BLaER1 (cell line): Measurements from ENCODE around the gene TTLL7.

Source experiments
- H3K27ac ChIP-seq: shearing (Covaris generic); formaldehyde crosslinking; 2 replicates; pipeline ENCODE4 v1.8.1; 2022
- H3K27me3 ChIP-seq: shearing (Covaris generic); formaldehyde crosslinking; 2 replicates; pipeline ENCODE4 v1.8.1; 2022
- H3K36me3 ChIP-seq: shearing (Covaris generic); formaldehyde crosslinking; 2 replicates; pipeline ENCODE4 v1.8.1; 2022
- H3K4me1 ChIP-seq: shearing (Covaris generic); formaldehyde crosslinking; 2 replicates; pipeline ENCODE4 v1.8.1; 2022
- H3K4me2 ChIP-seq: shearing (Covaris generic); formaldehyde crosslinking; 2 replicates; pipeline ENCODE4 v1.8.1; 2022
- H3K4me3 ChIP-seq: shearing (Covaris generic); formaldehyde crosslinking; 2 replicates; pipeline ENCODE4 v1.8.1; 2022
- H3K9ac ChIP-seq: shearing (Covaris generic); formaldehyde crosslinking; 2 replicates; pipeline ENCODE4 v1.8.1; 2022
- H3K9me3 ChIP-seq: shearing (Covaris generic); formaldehyde crosslinking; 2 replicates; pipeline ENCODE4 v1.8.1; 2022
- H4K20me1 ChIP-seq: shearing (Covaris generic); formaldehyde crosslinking; 2 replicates; pipeline ENCODE4 v1.8.1; 2022
- Cebpa-rat ChIP-seq: shearing (Covaris generic); IDR thresholded peaks from 2 replicates; pipeline ENCODE4 v1.8.1; 2022

Gene TTLL7

DNA sequence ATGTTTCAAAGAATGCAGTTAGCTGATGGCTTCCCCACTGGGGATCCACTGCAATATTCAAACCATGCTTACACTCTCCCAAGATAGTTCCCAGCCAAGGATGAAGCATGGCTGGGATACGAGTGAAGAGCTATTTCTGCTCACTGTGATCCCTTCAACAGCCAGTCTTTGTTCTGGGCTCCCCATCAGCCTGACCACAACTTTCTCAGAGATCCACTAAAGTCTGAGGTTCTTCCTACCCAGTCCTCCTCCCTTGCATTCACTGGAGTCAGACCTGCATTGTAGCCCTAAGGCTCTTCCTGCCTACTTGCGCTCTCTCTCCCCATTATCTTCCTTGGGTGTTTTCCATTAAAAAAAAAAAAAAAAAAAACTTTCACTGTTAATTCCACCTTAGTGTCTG, 101.4 kb downstream of the TTLL7 start:
- Histone ChIP-seq H3K27me3 (no peaks in the 10 kb centered on the region), H4K20me1 (no peaks in the 10 kb centered on the region), H3K4me2 (no peak overlapping the region), H3K36me3 (no peaks in the 10 kb centered on the region), H3K9ac (no peak overlapping the region), H3K4me3 (no peak overlapping the region), H3K4me1 (no peaks in the 10 kb centered on the region), H3K27ac (no peak overlapping the region), H3K9me3 (no peaks in the 10 kb centered on the region)
- TF ChIP-seq Cebpa-rat, result no peak

DNA sequence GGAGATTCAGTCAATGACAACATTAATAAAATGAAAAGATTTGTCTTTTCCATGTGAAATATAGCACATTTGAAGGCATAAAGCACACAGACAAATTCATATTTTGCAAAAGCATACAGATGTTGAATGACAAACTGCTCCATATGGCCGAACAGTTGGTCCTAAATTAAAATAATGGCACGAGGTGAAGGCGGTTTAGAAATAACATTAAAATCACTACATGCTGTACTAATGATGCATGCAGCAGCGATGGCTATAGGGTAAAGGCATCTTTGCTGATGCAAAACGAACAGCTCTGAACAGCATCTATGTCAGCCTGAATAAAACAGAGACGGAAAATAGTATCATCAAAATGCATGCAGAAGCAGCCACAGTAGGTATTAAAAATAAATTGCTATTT, 102.6 kb downstream of the TTLL7 start:
- Histone ChIP-seq H3K27me3 (no peaks in the 10 kb centered on the region), H3K36me3 (no peaks in the 10 kb centered on the region), H3K4me3 (no peak overlapping the region), H3K9me3 (no peaks in the 10 kb centered on the region), H3K4me2 (no peak overlapping the region), H4K20me1 (no peaks in the 10 kb centered on the region), H3K27ac (no peak overlapping the region), H3K4me1 (no peaks in the 10 kb centered on the region), H3K9ac (no peak overlapping the region)
- no peak for TF ChIP-seq Cebpa-rat

DNA sequence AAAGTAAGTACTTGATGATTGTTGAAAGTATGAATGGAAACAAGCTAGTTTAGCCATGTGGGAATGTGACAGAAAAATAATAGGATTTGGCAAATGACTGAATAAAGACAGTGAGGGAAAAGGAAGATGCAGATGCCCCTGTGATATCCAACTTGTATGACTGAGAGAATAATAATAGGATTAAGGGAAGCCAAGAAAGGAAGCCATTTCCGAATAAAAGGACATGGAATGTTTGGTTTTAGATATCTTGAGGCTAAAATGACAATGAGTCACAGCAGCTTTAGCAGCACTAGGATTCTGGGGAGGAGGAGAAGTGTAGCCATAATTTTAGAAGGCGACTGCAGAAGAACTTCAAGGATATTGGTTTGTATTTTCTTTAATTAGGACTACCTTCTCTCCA, 109.2 kb downstream of the TTLL7 start:
- Histone ChIP-seq H3K9ac (no peak overlapping the region), H3K27ac (no peak overlapping the region), H3K4me3 (no peak overlapping the region), H3K9me3 (no peaks in the 10 kb centered on the region), H3K4me2 (no peak overlapping the region), H3K36me3 (no peaks in the 10 kb centered on the region), H4K20me1 (no peaks in the 10 kb centered on the region), H3K27me3 (no peaks in the 10 kb centered on the region), H3K4me1 (no peaks in the 10 kb centered on the region)
- no peak for TF ChIP-seq Cebpa-rat

DNA sequence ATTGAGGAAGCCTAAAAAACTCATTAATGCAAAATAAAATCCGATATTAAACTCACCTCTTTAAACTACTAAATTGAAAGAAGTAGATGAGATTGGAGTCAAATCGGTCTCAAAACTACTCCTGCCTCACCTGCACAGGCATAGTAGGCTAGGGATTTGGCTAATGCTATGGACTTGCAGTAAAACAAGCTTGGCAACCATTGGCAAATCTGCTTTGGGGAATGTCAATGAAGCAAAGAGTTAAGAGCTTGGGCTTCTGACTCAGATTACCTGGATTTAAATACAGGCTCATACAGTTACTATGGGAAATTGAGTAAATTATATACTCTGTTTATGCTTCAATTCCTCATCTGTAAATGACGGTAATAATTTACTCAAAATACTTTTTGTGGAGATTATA, 111.4 kb downstream of the TTLL7 start:
- Histone ChIP-seq H3K27ac (no peak overlapping the region), H3K36me3 (no peaks in the 10 kb centered on the region), H3K27me3 (no peaks in the 10 kb centered on the region), H3K4me1 (no peaks in the 10 kb centered on the region), H3K4me2 (no peak overlapping the region), H3K9me3 (no peaks in the 10 kb centered on the region), H3K4me3 (no peak overlapping the region), H4K20me1 (no peaks in the 10 kb centered on the region), H3K9ac (no peak overlapping the region)
- no peak for TF ChIP-seq Cebpa-rat

DNA sequence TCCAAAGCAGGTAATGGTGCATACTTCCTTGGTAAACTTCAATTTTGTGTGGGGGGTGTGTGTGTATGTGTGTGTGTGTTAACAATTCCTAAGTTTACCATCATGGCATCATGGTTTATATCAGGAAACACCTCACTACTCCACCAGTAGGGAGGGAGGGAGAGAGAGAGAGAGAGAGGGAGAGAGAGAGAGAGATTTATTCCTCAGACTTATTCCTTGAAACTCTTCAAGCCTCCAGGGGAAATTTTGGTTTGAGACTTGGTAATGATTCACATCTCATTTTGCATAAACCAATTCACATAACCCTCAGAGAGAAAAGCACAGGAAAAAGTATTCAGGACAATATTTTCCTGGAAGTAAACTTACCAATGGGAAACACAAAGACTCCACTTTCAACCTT, 115.0 kb downstream of the TTLL7 start:
- no peak overlapping the region for H3K4me3 ChIP-seq
- no peaks in the 10 kb centered on the region for H4K20me1 ChIP-seq
- no peaks in the 10 kb centered on the region for H3K4me1 ChIP-seq
- H3K27me3 ChIP-seq, result no peaks in the 10 kb centered on the region
- no peak overlapping the region for H3K4me2 ChIP-seq
- no peak overlapping the region for H3K27ac ChIP-seq
- no peak for TF ChIP-seq Cebpa-rat
- H3K36me3 ChIP-seq, result no peaks in the 10 kb centered on the region
- H3K9me3 ChIP-seq, result no peaks in the 10 kb centered on the region
- no peak overlapping the region for H3K9ac ChIP-seq

DNA sequence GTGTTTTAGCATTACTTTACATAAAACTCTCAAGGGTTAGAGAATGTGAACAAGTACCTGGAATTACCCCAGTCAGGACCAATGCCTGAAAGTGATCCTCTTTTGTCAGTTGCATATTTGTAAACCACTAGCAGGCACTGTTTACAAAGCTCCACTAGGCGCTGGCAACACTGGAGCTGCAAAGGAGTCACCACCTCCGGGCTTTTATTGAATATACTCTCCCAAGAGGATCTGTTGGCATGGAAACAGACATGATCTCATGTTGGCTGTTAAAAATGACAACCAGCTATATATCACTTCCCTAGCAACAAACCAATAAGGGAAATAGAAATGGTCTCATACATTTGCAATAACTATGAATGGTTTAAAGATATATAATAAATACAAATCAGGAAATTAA, 116.0 kb downstream of the TTLL7 start:
- H3K9ac ChIP-seq, result no peak overlapping the region
- H3K36me3 ChIP-seq, result no peaks in the 10 kb centered on the region
- H3K4me2 ChIP-seq, result no peak overlapping the region
- no peaks in the 10 kb centered on the region for H3K27me3 ChIP-seq
- H3K4me1 ChIP-seq, result no peaks in the 10 kb centered on the region
- H4K20me1 ChIP-seq, result no peaks in the 10 kb centered on the region
- no peak overlapping the region for H3K4me3 ChIP-seq
- no peak overlapping the region for H3K27ac ChIP-seq
- TF ChIP-seq Cebpa-rat, result no peak
- H3K9me3 ChIP-seq, result no peaks in the 10 kb centered on the region

DNA sequence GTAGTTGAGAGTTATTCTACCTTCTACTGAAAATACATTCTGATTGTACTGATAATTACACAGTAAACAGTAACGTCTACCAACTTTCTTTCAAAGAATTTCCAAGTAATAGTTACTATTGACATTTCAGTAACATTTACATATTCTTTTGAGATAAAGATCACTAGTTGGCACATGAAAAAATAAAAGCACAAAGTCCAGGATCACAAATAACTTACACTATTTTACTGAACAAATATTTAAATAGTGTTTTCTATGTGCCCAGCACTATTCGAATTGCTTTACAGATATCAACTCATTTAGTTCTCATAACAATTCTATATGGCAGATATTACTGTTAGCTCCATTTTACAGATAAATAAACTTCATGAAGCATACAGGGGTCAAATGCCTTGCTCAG, 126.4 kb downstream of the TTLL7 start:
- no peaks in the 10 kb centered on the region for H3K4me1 ChIP-seq
- H3K4me3 ChIP-seq, result no peak overlapping the region
- H3K4me2 ChIP-seq, result no peak overlapping the region
- H3K9ac ChIP-seq, result no peak overlapping the region
- no peaks in the 10 kb centered on the region for H3K9me3 ChIP-seq
- H3K36me3 ChIP-seq, result no peaks in the 10 kb centered on the region
- TF ChIP-seq Cebpa-rat, result no peak
- no peak overlapping the region for H3K27ac ChIP-seq
- H4K20me1 ChIP-seq, result no peaks in the 10 kb centered on the region
- no peaks in the 10 kb centered on the region for H3K27me3 ChIP-seq

DNA sequence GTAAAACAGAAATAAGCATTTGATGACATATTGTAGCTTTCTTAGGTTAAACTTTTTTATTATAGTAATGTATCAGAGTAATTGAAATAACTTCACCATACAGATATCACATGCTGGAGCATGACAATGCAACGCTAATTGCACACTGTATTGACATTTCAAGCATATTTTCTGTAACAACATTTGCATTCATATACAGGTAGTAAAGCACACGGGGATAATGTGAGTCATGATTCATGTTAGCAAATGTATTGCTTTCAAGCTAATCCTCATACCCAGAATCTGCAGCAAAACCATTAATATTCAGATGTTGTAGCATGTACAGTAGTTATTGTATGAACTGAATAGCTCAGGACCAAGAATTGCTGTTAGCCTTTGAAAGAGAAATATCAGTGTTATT, 133.9 kb downstream of the TTLL7 start:
- Histone ChIP-seq H3K4me1 (no peaks in the 10 kb centered on the region), H3K9ac (no peak overlapping the region), H3K27me3 (no peaks in the 10 kb centered on the region), H3K4me3 (no peak overlapping the region), H3K27ac (no peak overlapping the region), H4K20me1 (no peaks in the 10 kb centered on the region), H3K36me3 (no peaks in the 10 kb centered on the region), H3K9me3 (peaks cover 8% of the 10 kb centered on the region), H3K4me2 (no peak overlapping the region)
- TF ChIP-seq Cebpa-rat, result no peak

DNA sequence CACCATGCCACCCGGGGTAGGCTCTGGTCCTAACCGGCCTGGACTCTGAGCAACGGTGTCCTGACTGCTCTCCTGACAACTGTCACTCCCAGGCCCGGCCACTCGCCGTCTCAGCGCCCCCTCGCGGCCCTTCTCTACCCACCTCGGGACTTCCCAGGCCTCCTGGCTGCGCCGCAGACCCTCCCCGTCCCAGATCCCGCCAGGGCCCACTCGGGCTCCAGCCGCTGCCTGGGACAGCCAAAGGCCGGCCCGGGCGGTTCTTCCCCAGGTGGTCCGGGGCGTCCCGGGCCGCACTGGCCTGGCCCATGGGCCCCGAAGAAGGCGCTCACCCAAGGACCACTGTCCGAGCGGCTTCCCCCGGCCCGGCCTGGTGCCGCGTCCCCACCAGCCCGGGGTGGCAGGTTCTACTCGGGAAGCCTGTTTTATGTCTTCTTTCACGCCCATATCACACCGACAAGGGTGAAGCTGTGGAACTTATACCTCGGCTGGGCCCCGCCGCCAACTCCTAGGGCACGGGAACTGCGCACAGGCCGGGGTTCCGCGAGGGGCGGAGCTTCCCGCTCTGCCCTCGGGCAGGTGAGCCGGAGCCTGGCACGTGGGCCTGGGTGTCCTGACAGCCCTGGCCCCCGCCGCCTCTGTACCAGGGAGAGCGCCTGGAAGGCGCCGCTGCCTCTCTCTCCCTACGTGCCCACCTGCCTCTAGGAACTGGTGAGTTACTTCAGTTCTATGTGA, 138.3 kb downstream of the TTLL7 start:
- no peak overlapping the region for H3K27ac ChIP-seq
- no peaks in the 10 kb centered on the region for H4K20me1 ChIP-seq
- no peaks in the 10 kb centered on the region for H3K4me1 ChIP-seq
- H3K9ac ChIP-seq, result no peak overlapping the region
- H3K9me3 ChIP-seq, result peaks cover 8% of the 10 kb centered on the region
- H3K36me3 ChIP-seq, result no peaks in the 10 kb centered on the region
- no peak overlapping the region for H3K4me3 ChIP-seq
- no peak for TF ChIP-seq Cebpa-rat
- H3K4me2 ChIP-seq, result no peak overlapping the region
- no peaks in the 10 kb centered on the region for H3K27me3 ChIP-seq

DNA sequence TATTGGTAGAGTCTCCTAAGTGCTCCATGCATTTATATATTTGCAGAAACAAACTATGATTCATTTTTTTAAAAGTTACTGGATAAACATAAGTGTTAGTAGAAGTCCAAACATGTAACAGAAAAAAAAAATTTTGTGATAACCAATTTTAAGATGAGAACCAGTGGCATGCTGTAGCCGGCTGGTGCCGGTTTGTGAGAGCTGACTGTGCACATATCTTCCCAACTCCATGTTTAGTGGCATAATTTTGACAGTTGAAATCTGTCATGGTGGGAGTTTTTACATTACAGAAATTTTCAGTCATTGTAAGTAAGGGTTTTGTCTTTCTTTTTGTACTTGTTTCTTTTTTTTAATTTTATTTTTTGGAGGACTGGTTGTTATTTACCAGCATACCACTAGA, 141.2 kb downstream of the TTLL7 start:
- Histone ChIP-seq H4K20me1 (no peaks in the 10 kb centered on the region), H3K4me1 (no peaks in the 10 kb centered on the region), H3K9me3 (peaks cover 8% of the 10 kb centered on the region), H3K27me3 (no peaks in the 10 kb centered on the region), H3K4me2 (no peak overlapping the region), H3K36me3 (no peaks in the 10 kb centered on the region), H3K9ac (no peak overlapping the region), H3K4me3 (no peak overlapping the region), H3K27ac (no peak overlapping the region)
- TF ChIP-seq Cebpa-rat, result no peak

DNA sequence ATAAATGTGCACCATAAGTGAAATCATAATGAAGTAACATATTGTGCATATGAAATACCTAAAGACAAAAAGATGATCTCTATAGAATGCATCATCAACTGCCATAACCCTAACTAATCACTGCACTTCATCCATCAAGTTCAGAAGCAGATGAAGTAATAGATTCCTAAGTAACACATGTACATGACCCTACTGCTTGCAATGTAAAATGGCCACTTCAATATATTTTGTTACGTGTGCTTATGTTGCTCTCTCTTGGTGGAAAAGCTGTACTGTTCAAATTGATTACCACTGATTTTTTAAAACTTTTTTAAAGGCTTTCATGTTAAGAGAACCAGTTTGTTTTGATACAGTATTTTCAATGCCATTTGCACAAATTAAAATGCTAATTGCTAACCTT, 141.8 kb downstream of the TTLL7 start:
- Histone ChIP-seq H3K4me1 (no peaks in the 10 kb centered on the region), H3K27me3 (no peaks in the 10 kb centered on the region), H3K4me2 (no peak overlapping the region), H4K20me1 (no peaks in the 10 kb centered on the region), H3K4me3 (no peak overlapping the region), H3K36me3 (no peaks in the 10 kb centered on the region), H3K9ac (no peak overlapping the region), H3K9me3 (peaks cover 8% of the 10 kb centered on the region), H3K27ac (no peak overlapping the region)
- TF ChIP-seq Cebpa-rat, result no peak
